HuH-7.5 (cell line): ENCODE results near the gene CARD9.

Experiments used
- DNase-seq: peaks from one replicate; pipeline ENCODE4 v3.0.0; 2011; ENCODE audit warnings: low spot score

The CARD9 gene

DNA sequence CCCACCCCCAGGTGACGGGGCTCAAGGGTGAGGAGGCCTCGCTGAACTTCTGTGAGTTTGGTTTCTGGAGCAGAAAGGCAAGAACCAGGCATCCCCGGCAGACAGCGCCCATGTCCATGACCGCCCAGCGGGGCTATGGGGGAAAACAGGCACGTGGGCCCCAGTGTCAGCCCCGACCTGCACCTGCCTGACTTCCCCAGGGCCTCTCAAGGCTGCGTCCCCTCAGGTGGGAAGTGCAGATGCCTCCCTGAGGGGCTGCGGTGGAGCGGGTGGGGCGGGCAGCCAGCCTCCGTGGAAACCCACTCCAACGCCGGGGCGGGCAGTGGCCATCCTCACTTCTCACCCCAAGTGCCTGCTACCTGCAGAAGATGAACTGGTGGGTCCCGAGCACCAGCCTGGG lies 6.9 kb upstream of the CARD9 start:
- no peak for DNase-seq

DNA sequence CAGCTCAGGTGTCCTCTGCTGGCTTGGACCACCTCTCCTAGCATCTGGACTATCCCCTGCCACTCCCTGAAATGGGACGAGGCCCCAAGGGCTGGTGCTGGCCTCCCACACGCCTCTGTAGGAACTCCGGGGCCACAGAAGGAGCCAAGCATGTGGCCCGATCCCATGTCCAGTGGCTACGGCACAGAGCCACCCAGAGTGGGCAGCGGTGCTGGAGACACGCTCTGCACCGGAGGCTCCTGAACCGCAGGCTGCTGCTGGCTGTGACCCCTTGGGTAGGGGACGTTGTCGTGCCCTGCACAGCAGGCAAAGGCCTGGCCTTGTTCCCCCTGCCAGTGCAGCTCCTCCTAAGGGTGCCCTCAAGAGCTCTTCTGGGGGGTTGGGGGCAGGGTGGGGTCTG lies 6.4 kb upstream of the CARD9 start:
- no peak for DNase-seq

DNA sequence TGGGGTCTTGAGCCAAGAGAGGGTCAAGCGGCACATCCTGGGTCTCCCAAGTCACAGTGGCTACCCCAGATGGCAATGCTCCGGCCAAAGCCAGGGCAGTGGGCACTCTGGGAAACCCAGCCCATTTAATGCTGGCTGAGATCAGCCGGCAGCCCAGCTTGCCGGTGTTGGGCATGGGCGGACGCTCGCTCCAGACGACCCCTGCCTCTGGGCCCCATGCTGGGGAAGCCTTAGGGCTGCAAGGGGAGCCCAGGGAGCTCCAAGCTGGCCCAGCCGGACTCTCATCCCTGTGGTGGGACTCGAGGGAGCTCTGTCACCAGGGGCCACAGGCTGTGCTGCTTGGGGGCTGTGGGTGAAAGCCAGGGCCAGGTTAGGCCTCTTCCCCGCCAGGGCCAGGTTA lies 5.9 kb upstream of the CARD9 start:
- no peak for DNase-seq

DNA sequence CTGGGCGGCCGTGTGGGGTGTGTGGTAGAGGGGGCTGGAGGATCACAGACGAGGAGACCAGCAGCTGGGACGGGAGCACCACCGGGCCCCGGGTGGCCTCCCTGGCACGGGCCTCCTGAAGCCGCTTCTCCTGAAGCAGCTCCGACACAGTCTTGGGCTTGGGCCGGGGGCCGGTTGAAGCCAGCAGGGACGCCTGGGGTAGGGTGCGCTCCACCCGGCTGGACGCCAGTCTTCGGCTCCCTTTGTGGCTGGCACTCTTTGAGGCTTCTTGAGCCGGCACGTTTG lies 5.5 kb upstream of the CARD9 start:
- DNase-seq, result no peak

DNA sequence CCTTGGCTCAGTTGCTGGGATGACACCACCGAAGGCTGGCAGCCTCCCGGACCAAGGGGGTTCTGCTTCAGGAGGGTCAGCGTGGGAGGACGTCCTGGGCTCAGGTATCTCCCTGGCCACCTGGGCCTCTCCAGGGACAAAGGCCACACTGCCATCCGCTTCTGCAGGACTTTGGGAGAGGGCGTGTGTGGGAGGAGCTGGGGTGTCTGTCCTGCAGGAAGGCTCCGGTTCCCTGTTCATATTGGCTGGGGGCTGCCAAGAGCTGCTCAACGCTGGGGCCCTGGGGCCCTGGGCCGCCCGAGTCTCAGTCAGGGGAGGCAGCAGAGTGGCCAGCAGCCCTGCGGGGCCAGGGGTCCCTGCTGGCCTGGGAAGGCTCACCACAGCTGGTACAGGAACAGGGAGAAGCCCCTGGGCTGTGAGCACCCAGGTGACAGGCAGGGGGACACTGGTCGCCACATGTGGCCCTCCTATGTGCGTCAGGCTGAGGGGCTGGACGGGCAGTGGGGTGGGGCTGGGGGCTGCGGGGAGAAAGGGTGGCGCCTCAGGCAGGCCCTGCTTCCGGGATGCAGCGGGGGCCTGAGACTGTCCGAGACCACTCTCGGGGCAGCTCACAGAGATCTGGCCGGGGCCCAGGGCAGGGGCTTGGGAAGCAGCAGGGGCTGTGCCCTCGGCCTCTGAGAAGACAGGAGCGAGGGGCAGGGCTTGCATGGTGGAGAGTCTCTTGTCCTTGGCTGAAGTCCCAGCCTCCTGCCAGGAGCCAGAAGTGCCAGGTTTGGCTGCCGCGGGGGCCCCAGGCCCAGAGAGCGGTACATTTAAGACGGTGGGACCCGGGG lies 4.9 kb upstream of the CARD9 start:
- no peak for DNase-seq

DNA sequence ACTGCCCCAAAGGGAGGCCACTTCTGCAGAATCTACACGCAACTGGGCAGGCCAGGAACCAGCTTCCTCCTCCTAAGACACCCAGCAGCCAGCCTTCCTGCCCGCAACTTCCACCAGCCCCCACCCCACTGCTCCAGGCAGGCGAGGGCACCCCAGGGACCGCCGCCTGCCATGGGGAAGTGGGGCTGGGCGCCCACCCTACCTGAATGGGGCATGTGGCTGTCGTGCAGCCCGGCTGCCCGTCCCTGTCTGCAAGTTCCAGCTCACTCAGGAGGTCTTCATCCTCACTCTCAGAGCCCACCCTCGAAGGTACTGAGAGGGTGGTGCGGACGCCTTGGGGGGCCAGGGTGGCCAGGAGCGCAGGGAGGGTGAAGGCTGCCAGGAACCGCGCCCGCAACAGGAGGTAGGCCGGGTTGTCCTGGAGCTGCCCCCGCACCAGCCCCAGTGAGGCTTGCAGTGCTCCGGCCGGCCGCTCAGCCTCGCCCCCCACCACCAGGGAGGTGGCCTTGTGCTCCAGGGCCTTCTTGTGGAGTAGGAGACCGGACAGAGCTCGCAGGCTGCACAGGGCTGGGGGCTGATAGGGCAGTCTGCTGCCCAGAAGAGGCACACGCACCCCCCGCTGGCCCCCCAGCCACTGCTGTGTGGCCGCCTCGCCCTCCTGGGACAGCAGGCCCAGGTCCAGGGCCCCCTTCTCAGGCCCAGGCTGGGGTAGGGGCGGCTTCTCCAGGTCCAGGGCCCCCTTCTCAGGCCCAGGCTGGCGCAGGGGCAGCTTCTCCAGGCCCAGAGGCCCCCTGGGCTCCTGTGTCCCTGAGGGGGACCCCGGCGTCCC lies 4.1 kb upstream of the CARD9 start:
- no peak for DNase-seq

DNA sequence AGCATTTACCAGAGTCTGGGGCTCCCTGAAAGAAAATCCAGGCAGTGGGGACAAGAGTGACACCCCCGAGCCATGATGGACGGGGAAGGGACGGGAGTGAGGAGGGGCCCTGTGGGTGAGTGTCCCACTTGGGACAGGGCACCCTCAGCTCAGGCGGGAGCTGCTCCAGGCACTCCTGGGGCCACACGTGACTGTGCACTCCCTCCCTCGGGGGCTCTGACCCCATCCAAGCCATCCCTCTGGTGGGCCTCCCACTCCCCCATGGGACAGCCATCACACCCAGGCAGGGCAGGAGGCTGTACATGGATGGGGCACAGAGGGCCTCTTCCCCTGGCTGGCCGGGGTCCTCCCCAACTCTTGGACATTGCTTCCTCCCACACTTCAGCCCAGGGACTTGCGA lies 3.0 kb upstream of the CARD9 start:
- no peak for DNase-seq

DNA sequence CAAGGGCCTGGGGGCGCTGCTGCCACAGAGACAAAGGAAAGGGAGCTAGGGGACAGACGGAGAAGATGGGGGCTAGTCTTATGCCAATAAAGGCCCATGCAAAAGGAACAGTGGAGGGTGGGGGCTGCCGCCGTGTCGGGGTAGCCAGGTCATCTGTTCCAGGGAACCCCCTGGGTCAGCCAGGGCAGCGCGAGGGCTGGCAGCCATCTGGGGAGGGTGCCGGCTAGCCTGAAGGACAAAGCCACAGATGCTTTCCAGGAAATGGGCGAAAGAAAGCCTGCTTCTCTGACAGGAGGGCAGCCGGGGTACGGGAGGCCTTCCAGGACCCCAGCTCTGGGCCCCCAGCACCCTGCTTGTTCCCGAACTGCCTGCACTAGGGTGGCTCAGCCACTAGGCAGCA lies 1.6 kb upstream of the CARD9 start:
- no peak for DNase-seq

DNA sequence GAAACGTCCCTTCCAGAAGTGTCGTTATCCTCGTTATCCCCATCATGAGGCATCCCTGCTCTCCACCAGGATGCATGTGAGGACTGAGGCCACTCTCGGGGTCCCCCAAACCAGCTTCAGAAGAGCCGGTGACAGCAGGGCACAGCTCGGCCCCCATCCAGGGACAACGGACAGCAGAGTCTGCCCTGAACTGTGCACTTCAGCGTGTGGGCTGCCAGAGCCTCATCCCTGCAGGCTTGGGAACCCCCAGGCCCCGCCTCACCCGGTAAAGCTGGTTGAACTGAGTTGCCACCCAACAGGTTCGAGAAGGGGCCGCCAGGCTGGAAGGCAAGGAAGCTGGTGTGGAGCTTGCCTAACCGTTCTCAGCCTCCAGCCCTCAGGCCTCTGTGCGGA lies 710 bp upstream of the CARD9 start:
- no peak for DNase-seq

DNA sequence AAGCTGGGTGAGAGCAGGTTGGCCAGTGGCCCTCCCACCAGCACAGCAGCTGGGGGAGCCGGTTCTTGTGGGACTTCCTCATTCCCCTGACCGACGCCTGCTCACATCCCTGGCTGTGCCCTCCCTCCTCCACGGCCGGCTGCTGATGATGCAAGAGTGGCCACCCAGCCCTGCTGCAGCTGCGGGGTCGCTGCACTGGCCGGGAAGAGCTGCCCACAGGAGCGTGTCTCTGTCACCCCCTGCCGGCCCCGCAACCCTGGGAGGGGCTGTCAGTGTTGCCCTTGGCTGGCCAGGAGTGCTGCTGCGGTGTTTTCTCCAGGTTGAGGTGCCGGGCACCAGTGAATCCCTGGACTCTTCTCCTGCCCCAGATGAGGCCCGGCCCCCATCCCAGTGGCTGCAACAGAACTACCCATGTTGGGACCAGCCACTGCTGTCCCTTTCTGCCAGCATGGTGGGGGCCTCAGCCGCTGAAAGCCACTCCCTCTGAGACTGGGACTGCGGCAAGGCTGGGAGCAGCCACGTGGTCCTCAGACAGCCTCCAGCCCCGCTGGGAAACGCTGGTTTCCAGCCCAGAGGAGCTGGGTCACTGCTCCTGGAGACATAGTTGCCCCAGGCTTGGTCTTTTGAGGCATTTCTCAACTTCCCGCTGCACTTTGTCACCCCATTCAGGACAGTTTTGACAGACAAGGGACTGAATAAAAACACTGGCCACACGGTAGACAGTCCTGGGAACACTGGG lies 739 bp downstream of the CARD9 start:
- peak; percentile 83 for DNase-seq

DNA sequence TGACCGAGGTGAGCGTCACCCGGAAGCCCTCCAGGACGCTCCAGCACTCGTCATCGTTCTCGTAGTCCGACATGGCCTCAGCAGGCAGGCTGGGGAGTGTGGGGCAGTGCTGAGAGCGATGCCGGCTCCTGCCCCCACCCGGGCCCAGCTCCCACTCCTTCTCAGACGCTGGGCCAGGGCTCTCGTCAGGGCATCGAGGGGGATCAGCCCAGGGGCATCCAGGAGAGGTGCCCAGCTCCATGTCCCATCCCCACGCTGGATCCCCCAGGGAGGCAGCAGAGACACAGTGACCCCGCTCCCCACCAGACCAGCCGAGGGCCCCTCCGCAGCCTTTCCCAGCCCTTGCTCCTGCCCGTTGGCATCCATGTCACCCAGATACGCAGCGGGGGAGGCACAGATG lies 1.5 kb downstream of the CARD9 start:
- DNase-seq, result no peak

DNA sequence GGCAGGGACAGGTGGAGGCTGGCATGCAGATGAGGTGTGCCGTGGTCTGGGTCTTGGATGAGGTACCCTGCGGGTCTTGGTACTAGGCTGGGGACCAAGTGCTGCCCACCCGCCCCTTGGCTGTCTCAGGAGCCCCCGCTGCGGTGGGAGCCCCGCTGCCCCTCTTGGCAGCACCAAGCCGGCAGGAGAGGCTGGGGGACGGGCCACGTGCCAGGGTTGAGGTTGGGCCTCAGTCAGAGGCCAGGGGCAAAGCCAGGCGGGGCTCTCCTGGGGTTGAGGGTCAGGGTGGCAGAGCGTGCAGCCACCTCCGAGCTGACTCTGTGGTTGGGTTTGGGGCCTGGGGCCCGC lies 2.0 kb downstream of the CARD9 start:
- DNase-seq, result no peak

DNA sequence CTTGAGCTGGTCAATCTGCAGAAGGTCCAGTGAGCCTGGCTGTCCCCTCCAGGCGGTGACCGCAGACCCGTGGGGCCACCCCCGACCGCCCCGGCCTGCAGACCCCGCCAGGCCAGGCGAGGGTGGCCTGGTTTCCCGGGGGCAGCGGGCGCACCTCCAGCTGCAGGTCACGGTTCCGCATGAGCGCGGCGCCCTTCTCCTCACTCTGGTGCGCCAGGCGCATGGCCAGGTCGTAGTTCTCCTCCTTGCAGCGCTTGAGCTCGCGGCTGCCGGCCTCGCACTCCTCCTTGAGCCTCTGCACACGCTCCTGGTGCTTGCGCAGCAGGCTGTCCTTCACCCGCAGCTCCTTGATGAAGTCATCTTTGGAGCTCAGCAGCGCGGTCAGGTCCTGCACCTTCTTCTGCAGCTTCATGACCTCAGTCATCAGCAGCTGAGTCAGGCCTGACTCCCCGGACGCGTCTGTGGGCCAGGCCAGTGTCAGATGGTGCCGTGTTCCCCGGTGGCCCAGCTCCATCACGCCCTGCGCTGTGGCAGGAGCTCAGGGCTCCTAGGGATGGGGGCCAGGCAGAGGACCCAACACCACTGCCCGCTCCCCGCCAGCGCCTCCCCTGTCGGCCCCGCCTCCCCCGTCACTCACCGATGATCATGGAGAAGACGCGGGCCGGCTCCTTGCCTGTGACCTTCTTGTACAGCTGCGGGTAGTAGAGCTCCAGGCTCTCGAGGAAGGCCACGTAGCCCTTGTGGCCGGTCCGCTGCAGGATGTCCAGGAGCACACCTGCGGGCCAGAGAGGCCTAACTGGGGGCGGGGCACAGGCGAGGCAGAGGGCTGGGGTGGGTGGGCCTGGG lies 2.6 kb downstream of the CARD9 start:
- no peak for DNase-seq

DNA sequence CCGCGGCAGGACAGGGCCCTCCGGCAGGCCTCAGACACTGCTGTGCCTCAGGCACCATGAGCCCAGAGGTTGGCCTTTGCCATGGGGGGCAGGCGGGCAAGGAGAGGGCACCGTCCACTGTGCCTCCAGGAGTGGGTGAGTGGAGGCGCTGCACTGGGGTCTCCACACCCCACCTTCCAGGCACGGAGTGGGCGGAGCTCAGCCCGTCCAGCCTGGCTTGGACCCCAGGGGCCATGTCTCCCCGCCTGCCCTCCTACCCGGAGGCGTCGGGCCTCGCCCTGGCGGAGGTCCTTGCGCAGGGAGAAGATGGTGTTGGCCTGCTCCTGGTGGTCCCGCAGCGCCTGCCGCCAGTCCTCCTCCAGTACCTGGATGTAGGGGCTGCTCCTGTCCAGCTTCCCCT lies 3.4 kb downstream of the CARD9 start:
- DNase-seq, result no peak

DNA sequence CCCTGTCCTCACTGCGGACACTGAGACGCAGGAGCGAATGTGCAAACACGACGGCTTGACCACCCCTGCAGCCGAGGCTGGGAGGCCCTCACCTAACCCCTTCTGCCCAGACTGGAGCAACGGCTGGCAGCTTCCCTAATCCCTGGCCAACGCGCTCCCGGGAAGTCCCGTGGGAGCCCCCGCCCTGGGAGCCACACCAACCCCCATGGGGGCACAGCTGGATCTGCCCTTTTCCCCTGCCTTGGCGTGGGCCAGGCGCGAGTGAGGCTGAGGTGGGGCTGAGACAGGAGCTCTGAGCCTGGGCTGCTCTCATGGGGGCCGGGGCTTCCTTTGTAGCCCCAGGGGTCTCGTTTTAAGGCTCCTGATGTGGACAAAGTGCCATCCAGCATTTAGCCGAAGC lies 5.3 kb downstream of the CARD9 start:
- DNase-seq, result no peak

DNA sequence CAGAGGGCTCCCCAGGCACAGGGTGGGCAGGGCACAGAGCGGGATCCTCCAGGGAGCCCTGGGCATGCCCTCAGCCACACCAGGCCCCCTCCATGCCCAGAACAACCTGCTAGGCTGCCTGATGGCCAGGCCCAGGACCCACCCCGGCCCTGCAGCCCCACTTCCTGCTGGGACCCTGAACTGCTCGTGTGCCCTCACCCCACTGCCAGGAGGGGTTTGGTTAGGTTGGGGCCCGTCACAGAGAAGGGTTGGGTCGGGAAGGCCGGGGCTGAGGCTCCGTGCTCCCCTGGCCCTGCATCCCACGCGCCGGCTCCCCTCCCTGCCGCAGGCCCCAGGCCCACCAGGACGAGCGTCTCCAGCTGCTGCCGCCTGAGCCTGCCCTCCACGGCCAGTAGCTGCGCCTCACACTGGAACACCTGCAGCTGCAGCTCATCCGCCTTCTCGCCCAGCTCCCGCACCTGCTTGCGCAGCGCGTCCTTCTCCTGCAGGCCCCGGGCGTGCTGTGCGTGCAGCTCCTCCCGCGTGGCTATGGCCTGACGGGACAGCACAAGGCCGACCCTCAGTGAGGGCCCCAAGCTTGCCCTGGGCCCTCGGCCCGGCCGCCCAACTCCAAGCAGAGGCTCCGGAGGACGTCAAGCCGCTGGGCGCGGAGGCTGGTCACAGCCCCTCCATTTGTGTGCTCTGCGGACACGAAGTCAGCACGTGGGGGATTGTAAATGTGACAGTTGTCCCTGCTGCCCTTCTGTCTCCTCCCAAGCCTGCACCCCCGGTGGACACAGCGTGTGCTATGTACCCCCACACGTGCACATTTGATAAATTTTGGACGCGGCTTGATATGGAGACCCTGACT lies 5.9 kb downstream of the CARD9 start:
- DNase-seq, result no peak

DNA sequence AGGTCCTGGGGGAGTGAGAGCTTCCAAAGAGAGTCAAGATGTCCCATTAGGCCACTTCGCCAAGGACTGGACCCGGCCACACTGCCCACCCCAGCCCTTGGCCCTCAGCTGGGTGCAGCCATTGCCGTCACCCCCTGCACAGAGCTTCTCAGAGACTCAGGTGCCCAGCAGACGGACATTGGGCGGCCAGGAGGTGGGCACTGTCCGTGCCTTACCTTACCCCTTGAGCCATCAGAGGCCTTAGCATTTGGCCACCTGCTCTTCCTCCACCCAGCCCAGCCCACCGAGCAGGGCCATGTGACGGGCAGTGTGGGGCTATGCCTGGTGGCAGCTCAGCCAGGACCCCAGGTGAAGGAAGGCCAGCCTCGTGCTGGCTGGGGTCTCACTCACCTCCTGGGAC lies 6.6 kb downstream of the CARD9 start:
- DNase-seq, result no peak

DNA sequence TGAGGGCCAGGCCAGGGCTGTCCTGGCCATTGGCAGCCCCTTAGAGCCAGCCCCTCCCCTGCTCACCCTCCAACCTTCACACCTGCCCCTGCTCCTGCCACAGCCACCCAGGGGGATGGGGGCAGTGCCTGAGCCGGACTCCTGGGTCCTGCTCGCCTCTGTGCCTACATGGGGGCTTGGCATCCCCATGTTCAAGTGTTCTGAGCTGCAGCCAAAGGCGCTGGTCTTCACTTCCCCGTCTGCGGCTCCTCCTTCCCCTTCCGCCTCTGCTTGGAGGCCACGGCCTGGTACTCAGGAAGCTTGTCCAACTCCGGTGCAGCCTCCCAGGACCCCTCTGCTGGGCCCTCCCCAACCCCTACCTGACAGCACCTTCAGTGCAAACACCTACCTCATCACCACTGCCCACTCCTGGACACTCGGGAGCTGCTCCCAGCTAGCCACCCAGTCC lies 7.7 kb downstream of the CARD9 start:
- DNase-seq, result no peak

DNA sequence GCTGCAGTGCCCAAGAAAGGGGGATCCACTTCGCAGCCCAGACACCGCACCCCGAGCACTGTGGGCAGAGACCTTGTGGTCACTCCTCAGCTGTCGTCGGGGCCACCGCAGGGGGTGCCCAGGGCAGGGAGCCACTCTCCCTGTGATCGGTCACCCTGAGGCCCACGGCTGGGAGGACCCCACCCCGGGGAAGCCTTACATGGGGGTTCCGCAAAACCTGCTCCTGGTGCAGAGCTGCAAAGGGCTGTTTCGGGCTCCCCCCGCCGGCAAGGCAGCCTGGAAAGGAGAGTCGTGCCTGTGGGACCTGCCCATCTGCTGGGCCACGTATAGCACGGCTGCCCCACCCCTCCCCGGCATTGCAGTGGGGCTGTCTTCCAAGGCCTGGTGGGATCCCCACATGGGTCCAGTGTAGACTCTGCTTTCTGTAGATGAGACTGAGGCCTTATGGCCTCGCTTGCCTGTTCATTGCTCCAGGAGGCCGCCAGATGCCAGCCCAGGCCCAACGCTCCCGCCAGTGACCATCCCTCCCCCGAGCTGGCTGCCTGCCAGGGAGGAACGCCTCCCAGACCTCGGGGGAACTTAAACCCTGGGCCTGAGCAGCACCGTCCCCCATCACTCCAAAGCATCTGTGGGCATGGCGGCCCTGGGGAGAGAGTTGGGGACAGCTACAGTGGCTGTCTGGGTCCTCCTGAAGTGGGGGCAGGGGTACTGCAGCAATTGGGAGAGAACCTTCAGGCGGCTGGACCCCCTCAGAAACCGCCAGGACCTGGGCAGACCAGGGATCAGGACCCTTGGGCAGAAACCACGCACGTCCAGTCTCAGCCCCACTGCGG lies 8.3 kb downstream of the CARD9 start:
- no peak for DNase-seq
